GM18520 (cell line): ENCODE results near the gene CCNO.

Experiments
- ATAC-seq: cut with Tn5 transposase; IDR thresholded peaks from one replicate; pipeline ENCODE4 v1.9.1; 2021; ENCODE audit not compliant: unreplicated experiment

The CCNO gene, protein sequence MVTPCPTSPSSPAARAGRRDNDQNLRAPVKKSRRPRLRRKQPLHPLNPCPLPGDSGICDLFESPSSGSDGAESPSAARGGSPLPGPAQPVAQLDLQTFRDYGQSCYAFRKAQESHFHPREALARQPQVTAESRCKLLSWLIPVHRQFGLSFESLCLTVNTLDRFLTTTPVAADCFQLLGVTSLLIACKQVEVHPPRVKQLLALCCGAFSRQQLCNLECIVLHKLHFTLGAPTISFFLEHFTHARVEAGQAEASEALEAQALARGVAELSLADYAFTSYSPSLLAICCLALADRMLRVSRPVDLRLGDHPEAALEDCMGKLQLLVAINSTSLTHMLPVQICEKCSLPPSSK

DNA sequence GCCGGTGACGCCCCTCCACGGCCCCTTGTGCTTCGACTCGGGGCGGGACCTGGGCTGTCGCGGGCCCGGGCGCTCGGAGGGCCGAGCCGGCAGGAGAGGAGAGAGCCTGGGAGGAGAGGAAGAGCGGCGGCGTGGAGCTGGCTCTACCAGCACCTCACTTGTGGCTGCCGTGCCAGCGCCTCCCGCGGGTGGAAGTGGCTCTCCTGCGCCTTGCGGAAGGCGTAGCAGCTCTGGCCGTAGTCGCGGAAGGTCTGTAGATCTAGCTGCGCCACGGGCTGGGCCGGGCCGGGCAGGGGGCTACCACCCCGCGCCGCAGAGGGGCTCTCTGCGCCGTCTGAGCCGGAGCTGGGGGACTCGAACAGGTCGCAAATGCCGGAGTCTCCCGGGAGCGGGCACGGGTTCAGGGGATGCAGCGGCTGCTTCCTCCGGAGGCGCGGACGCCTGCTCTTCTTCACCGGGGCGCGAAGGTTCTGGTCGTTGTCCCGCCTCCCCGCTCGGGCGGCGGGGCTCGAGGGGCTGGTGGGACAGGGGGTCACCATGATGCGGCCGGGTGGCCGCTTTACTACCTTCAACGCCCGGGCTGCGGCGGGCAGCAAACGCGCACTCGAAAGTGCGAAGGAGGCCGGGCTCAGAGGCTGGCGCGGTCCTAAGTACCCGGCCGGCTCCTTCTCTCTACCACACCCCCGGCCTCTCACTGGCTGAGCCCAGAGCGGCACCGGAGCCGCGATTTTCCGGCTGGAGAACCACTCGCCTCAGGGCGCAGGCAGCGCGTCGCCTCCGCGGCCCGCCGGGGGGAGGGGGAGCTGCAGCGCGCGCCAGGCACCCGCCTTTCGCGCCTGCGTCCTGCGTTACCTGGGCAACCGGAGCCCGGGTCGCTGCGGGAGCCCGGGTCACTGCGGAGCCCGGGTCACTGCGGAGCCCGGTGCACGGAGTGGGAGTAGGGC lies at the start of gene CCNO:
Gene CCNO (minus strand): TSS at position 624 of the 944 bp plus-strand sequence. CDS start 85 bp downstream, at position 539.
- peak; percentile 47 for ATAC-seq

GRCh38 chr5:55278778-55279177 lies 45.4 kb upstream of the CCNO start:
- ATAC-seq = no peak

GRCh38 chr5:55276771-55277170 lies 43.4 kb upstream of the CCNO start:
- ATAC-seq = no peak

GRCh38 chr5:55258339-55258738 lies 24.9 kb upstream of the CCNO start:
- ATAC-seq = no peak

- ATAC-seq = no peak
These were observed 21.4 kb upstream of the CCNO start for GRCh38 chr5:55254802-55255201.

GRCh38 chr5:55250064-55250463 lies 16.7 kb upstream of the CCNO start:
- no peak for ATAC-seq

- ATAC-seq = no peak
These were observed 8.3 kb upstream of the CCNO start for GRCh38 chr5:55241746-55242145.

- ATAC-seq = no peak
These were observed 3.4 kb upstream of the CCNO start for GRCh38 chr5:55236800-55237199.

- ATAC-seq = no peak
These were observed 803 bp upstream of the CCNO start for GRCh38 chr5:55234121-55234700.

DNA sequence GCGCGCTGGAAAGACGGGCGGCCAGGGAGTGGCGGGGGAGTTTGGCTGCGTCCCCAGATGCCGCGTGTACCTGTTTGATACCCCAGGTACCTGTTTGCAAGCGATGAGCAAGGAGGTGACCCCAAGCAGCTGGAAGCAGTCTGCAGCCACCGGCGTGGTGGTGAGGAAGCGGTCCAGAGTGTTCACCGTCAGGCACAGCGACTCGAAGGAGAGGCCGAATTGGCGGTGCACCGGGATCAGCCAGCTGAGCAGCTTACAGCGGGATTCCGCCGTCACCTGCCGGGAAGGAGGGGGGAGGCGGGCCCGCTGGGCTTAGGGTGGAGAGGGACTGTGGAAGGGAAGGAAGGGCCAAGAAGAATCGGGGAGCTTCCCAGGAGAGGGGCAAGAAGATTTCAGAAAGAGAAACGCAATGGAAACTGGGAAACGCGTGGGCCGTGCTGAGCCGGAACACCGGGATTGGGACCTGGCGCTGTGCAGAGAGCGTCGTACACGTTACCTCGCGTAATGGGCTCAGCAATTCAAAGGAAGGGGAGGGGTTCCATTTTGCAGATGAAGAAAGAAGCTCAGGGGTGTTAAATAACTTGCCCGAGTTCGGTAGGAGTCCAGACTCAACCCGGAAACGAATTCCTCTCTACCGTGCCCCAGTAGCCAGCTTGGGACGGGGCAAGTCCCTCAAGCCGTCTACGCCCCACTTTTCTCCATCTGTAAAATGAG lies 980 bp downstream of the CCNO start:
- no peak for ATAC-seq

- no peak for ATAC-seq
These were observed 1.5 kb downstream of the CCNO start for GRCh38 chr5:55231919-55232270.

GRCh38 chr5:55231029-55231918 lies 2.1 kb downstream of the CCNO start:
- ATAC-seq = no peak

DNA sequence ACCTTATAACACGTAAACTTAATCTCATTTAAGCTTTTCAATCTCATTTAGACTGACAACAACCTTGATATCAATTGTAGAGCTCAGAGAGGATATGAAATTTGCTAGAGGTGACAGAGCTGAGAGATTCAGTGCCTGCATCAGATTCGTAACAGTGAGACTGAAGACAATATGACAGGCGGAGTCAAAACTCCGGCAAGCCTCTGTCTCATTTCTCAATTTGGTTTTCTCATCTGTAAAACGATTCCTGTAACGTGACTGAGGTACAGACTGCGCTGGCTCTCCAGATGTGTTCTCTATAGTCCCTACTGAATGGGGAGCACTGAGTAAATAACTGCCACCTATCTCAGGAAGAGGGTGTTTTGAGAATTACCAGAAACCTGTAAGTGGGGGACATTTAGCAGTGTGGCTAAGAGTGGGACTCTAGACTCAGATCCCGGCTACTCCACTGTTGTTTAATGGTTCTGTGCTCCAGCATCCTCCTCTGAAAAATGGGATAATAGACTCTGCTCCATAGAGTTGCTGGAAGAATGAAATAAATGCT lies 3.2 kb downstream of the CCNO start:
- ATAC-seq = no peak

GRCh38 chr5:55227664-55228430 lies 5.6 kb downstream of the CCNO start:
- no peak for ATAC-seq

GRCh38 chr5:55226934-55227663 lies 6.3 kb downstream of the CCNO start, which contains the start of gene MCIDAS:
MCIDAS (minus strand) TSS chr5:55227315; CDS start chr5:55227138, 177 bp downstream.
- no peak for ATAC-seq

GRCh38 chr5:55226027-55226933 lies 7.1 kb downstream of the CCNO start:
- no peak for ATAC-seq

DNA sequence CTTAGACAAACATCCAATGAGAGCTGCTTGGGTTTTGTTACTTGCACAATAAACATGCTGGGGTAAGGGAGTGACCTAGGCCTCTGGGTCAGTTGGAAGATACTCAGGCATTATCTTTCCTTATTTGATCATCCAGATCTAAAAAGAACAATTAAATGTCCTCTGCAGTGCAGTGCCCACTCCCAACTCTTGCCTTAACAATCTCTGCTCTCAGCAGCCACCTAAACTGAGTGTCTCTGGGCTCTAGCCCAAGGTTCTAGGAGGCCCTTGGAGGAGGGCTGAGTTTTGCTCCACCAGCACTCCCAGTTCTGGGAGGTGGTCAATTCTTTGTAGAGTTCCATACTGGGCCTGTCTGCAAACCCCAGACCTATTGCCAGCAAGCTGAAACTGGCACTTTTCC lies 8.1 kb downstream of the CCNO start:
- no peak for ATAC-seq
